ENCODE measurements around the gene CLBA1.
"Not testable (repeated sequence)": the region's sequence is repeated elsewhere in the genome, so short reads cannot be mapped to it uniquely, and the experiment has no call there.

The CLBA1 gene

DNA sequence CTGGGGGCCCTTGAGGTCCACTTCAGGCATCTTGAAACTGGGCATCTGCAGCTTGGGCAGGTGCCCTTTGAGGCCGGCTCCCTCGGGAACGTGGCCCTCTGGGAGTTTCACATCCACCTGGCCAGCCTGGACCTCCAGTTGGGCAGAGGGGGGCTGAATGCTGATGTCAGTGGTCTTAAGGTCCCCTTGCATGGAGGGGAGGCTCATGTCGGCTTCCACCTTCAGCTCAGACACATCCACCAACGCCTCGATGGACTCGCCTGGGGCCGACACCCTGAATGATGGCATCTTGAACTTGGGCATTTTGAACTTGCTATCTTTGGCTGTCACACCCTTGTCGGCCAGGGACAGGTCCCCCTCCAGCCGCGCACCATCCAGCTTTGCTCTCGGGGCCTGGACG is 38.4 kb upstream of the CLBA1 start:
- intact Hi-C loops (cut with DNase I), result not testable (repeated sequence)
- peak in 3 of 10 donors; percentile 8 to 40 (median 30) for DNase-seq

DNA sequence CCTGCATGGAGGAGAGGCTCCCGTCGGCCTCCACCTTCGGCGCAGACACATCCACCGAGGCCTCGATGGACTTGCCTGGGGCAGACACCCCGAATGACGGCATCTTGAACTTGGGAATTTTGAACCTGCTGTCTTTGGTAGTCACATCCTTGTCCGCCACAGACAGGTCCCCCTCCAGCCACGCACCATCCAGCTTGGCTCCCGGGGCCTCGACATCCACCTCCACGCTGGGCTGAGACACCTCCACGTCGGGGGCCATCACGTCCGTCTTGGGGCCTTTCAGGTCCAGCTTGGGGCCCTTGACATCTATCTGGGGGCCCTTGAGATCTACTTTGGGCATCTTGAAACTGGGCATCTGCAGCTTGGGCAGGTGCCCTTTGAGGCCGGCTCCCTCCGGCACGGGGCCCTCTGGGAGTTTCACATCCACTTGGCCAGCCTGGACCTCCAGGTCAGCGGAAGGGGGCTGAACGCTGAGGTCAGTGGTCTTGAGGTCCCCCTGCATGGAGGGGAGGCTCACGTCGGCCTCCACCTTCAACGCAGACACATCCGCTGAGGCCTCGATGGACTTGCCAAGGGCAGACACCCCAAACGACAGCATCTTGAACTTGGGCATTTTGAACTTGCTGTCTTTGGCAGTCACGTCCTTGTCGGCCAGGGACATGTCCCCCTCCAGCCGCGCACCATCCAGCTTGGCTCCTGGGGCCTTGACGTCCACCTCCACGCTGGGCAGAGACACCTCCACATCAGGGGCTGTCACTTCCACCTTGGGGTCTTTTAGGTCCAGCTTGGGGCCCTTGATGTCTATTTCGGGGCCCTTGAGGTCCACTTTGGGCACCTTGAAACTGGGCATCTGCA is 37.5 kb upstream of the CLBA1 start:
- DNase-seq, result peak in 4 of 10 donors; percentile 11 to 73 (median 66)
- intact Hi-C loops (cut with DNase I), result not testable (repeated sequence)

DNA sequence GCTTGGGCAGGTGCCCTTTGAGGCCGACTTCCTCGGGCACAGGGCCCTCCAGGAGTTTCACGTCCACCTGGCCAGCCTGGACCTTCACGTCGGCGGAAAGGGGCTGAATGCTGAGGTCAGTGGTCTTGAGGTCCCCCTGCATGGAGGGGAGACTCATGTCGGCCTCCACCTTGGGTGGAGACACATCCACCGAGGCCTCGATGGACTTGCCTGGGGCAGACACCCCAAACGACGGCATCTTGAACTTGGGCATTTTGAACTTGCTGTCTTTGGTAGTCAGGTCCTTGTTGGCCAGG is 36.9 kb upstream of the CLBA1 start:
- peak in 2 of 10 donors; percentile 11 to 32 for DNase-seq
- intact Hi-C loops (cut with DNase I), result no loop called here

DNA sequence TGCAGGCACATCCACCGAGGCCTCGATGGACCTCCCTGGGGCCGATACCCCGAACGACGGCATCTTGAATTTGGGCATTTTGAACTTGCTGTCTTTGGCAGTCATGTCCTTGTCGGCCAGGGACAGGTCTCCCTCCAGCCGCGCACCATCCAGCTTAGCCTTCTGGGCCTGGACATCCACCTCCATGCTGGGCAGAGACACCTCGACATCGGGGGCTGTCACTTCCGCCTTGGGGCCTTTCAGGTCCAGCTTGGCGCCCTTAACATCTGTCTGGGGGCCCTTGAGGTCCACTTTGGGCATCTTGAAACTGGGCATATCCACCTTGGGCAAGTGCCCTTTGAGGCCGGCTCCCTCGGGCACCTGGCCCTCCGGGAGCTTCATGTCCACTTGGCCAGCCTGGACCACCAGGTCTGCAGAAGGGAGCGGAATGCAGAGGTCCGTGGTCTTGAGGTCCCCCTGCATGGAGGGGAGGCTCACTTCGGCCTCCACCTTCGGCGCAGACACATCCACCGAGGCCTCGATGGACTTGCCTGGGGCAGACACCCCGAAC is 36.1 kb upstream of the CLBA1 start:
- peak in 4 of 10 donors; percentile 12 to 77 (median 56) for DNase-seq
- intact Hi-C loops (cut with DNase I), result not testable (repeated sequence)

DNA sequence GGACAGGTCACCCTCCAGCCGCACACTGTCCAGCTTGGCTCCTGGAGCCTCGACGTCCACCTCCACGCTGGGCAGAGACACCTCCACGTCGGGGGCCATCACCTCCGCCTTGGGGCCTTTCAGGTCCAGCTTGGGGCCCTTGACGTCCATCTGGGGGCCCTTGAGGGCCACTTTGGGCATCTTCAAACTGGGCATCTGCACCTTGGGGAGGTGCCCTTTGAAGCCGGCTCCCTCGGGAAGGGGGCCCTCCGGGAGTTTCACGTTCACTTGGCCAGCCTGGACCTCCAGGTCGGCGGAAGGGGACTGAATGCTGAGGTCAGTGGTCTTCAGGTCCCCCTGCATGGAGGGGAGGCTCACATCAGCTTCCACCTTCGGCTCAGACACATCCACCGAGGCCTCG is 35.6 kb upstream of the CLBA1 start:
- peak in 1 of 10 donors; percentile 58 for DNase-seq
- intact Hi-C loops (cut with DNase I), result no loop called here

DNA sequence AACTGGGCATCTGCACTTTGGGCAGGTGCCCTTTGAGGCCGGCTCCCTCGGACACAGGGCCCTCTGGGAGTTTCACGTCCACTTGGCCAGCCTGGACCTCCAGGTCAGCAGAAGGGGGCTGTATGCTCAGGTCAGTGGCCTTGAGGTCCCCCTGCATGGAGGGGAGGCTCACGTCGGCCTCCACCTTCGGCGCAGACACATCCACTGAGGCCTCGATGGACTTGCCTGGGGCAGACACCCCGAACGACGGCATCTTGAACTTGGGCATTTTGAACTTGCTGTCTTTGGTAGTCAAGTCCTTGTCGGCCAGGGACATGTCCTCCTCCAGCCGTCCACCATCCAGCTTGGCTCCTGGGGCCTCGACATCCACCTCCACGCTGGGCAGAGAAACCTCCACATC is 34.9 kb upstream of the CLBA1 start:
- intact Hi-C loops (cut with DNase I), result not testable (repeated sequence)
- peak in 2 of 10 donors; percentile 2 to 63 for DNase-seq

DNA sequence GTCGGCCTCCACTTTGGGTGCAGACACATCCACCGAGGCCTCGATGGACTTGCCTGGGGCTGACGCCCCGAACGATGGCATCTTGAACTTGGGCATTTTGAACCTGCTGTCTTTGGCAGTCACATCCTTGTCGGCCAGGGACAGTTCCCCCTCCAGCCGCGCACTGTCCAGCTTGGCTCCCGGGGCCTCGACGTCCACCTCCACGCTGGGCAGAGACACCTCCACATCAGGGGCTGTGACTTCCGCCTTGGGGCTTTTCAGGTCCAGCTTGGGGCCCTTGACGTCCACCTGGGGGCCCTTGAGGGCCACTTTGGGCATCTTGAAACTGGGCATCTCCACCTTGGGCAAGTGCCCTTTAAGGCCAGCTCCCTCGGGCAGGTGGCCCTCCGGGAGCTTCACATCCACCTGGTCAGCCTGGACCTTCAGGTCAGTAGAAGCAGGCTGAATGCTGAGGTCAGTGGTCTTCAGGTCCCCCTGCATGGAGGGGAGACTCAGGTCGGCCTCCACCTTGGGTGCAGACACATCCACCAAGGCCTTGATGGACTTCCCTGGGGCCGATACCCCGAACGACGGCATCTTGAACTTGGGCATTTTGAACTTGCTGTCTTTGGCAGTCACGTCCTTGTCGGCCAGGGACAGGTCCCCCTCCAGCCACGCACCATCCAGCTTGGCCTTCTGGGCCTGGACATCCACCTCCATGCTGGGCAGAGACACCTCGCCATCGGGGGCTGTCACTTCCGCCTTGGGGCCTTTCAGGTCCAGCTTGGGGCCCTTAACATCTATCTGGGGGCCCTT is 33.5 kb upstream of the CLBA1 start:
- intact Hi-C loops (cut with DNase I), result not testable (repeated sequence)
- peak in 4 of 10 donors; percentile 13 to 80 (median 70) for DNase-seq

DNA sequence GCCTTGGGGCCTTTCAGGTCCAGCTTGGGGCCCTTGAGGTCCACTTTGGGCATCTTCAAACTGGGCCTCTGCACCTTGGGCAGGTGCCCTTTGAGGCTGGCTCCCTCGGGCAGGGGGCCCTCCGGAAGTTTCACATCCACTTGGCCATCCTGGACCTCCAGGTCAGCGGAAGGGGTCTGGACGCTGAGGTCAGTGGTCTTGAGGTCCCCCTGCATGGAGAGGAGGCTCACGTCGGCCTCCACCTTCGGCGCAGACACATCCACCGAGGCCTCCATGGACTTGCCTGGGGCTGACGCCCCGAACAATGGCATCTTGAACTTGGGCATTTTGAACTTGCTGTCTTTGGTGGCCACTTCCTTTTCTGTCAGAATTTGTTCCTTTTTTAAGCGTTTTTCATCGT is 32.5 kb upstream of the CLBA1 start:
- peak in 3 of 10 donors; percentile 19 to 67 (median 55) for DNase-seq
- intact Hi-C loops (cut with DNase I), result no loop called here

DNA sequence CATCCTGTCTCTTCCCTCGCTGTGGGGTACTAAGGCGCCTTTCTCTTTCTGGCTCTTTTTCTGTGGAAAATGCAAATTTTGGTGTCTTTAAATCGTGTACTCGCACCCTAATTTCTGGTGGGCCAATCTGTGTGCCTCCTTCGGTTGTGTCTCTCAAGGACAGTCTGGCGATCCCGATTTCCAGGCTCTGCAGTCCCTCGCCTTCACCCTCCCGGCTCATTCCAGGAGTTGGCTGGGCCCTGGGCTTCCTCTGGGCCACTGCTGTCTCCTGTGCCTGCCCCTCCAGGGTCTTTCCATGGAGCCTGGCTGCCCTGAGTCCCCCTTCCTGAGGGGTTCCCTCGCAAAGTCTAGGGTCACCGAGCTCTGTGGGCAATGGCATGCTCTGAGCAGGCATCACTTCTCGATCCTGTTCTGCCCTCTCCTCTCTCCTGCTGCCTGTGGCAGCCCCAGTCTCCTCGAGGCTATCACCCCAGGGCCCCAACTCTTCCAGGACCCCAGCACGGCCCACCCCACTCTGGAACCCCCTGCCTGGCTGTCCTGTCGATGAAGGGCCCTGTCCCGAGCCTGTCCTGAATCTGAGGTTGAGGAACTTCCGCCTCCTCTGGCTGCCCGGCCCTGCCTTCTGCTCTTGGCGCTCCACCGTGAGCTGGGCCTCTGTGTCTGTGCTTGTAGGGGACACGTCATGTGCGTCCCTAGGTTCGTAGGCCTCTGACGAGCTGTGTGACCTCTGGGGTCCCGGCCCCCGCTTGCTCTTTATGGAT is 31.5 kb upstream of the CLBA1 start:
- intact Hi-C loops (cut with DNase I), result no loop called here
- peak in 4 of 10 donors; percentile 13 to 77 (median 60) for DNase-seq

DNA sequence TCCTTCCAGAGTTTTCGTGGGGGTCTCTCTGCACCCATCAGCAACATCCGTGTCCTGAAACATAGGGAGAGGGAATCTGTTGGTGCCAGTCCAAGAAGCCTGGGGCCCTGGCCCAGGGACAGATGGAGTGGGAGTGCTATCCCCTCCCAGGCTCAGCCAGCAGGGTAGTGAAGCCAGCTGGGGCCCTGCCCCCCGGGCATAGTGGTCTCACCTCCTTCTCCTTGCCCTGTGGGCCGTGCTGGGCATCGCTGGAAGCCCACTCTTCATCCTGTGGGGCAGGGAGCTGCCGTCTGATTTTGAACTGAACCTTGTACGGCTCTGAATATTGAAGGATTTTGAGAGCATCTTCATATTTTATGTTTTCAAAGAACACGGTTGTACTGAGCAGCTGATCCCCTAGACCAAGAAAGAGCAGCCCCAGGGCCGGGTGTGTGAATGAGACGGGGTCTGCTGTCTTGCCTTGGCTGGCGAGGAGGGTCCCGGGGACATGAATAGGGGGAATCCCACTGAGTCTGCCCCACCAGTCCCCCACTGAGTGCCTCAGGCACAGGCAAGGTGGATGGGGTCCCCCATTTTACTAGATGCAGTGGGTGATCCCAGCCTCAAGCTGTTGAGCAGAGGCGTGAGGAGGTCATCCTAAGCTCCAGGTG is 30.7 kb upstream of the CLBA1 start:
- peak in 3 of 10 donors; percentile 5 to 72 (median 50) for DNase-seq
- intact Hi-C loops (cut with DNase I), result no loop called here

DNA sequence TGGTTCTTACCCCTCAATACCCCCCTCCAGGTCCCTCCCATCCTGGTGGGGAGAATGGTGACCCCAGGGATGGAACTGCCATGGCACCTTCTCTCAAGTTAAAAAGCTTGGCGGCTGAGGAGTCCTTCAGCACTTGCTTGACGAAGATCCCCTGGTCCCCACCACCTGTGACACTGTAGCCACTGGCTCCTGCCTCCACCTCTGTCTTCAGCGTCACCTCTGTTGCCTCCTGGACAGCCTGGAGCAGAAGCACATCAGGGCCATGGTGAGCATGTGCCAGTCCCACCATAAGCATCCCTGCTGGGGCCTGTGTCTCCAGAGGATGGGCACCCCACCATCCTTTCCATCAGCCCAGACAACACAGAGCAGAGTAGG is 30.2 kb upstream of the CLBA1 start:
- peak in 2 of 10 donors; percentile 2 to 26 for DNase-seq
- intact Hi-C loops (cut with DNase I), result no loop called here

DNA sequence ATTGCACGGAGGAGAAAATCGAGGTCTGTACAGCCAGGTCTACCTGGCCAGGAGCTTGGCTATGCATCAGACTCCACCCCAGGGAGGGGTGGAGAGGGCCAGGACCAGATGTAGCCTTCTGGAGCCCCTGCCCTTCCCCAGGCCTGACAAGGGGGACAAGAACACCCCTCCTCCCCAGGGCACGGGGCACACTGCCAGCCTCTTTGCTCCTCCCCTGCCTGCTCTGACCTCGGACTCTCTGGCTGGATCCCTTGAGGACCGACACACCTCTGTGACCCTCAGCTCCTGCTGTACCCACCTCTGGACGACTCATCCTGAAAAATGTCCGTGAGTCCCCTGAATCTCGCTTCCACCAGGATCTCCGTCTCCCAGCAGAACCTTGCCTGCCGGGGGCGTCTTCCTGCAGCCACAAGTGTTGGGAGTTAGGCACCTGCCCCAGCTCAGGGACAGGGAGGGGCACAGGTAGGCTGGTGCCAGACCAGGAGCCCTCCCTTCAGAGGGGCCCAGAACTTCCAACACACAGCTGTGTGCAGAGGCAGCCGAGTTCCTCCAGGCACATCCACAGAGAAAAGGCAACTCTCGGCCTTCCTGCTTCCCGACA is 29.2 kb upstream of the CLBA1 start:
- intact Hi-C loops (cut with DNase I), result no loop called here
- peak in 3 of 10 donors; percentile 17 to 47 (median 42) for DNase-seq

DNA sequence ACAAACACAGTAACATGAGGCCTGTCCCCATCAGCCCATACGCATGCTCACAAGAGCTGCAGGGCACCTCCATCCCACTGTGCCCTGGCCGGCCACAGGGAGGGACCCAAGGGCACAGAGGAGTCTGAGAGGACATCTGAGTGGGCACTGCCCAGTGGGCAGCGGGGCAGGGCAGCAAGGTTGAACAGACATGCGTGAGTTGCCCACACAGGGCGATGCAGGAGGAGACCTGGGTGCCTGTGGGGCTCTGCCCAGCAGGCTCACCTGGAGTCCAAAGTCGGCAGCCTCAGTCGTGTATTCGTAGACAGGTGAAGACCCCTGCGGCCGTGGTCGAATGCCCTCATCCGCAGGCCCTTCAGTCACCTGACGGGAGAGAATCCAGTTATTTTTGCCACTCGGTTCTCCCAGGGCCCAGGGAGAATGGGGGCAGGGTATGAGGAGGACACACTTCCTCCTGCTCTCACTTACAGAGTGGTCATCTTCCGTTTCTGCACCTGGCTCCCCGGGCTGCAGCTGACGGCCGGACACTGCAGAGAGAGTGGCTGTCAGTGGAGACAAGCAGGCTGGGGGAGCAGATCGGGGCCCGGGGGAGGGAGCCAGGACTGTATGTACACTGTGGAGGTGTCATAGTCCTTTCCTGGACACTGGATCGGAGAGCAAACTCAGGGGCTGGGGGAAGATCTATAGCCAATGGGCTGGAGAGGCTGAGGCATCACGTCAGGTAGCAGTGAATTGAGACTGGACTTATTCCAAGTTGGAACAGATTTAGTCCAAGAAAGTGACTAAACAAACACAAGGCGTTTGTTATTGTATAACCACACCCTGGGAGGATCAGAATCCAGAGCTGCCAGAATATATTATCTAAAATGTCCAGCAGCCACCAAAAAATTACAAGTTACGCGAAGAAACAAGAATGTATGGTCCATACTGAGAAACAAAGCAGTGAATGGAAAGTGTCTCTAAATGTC is 28.2 kb upstream of the CLBA1 start:
- peak in 4 of 10 donors; percentile 18 to 73 (median 50) for DNase-seq
- intact Hi-C loops (cut with DNase I), result no loop called here

DNA sequence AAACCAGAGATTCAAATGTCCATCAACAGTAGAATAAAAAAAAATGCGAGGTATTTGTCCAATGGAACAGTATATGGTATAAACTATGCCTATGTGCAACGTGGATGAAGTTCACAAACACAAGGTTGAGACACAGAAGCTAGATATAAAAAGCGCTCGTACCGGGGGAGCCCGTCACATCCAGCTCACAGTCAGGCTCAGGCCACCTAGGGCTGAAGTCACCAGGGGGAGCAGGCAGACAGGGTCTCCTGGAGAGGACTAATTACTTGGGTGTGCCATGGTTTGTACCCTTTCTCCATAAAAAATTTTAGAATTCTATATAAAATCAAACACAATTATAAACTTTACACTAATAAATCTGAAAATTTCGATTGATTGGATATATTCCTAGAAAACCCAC is 21.0 kb upstream of the CLBA1 start:
- intact Hi-C loops (cut with DNase I), result no loop called here
- peak in 1 of 10 donors; percentile 62 for DNase-seq

DNA sequence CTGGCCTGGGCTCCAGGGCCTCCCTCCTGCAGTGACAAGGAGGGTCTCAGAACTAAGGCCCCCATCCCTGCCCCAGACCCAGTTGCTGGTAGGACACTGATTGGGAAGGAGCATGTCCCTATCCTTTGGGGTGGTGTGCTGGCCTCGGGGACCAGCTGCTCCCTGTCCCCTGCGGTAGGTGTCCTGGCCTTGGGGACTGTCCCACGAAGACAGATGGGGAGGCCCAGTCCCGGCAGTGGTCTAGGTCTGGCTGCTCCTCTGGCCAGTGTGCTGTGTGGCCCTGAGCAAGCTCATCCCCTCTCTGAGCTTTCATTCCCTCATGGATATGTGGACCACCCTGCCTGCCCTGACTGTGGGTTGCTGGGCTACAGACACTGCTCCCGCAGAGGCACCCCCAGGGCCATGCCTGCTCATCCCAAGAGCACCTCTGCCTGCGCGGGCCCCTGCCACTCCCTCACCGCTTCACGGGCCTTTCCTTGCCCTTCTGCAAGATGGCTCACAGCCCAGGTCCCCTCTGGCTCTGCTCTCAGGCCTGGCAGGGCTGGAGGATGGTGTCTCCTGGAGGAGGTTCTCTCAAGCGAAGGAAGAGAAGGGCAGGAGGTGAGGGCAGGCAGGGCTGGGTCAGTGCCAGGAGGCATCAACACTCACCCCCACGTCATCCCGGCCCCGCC is 19.9 kb upstream of the CLBA1 start:
- intact Hi-C loops (cut with DNase I), result no loop called here
- peak in 3 of 10 donors; percentile 67 to 83 (median 80) for DNase-seq

DNA sequence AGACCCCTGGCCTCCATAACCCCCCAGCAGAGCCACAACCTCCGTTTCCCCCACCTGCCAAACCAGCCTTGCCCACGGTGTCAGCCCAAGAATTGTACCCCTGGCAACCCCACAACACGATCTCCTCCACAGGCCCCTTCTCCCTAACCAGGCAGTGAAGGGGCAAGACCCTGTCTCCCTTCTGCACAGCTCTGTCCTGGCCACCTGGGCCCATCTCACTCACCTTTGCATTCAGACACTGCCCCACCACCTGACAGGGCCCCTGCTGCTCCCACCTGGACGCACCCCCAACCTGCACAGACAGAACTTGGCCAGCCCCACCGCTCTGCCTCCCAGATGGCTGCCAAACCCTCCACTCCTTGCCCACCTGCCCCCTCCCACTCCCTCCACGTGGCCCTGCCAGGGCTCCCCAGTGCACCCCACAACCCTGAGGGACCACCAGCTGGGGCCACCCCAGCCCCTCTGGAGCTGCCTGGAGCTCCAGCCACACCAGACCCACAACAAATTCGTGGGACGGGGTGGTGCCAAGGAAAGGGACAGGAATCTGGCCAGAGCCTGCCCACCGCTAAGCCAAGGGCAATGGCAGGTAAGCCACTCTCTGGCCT is 19.2 kb upstream of the CLBA1 start:
- DNase-seq, result peak in 4 of 10 donors; percentile 4 to 73 (median 52)
- intact Hi-C loops (cut with DNase I), result no loop called here

DNA sequence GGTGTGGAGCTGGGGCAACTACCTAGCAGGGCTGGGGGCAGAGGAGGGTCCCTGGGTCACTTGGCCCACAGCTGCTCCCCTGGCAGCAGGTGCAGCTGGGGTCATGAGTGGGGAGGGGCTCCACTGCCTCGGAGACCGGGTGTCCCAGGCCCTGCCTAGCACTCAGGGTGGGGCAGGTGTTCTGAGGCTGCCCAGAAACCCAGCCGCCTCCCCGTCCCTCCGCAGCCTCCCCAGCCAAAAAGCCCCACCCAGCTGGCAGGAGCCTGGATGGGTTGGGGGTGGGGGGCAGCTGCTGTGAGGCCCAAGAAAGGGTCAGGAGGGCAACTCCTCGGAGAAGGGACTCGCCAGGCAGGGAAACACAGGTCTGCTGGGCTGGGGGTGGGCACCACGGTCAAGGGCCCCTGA is 18.6 kb upstream of the CLBA1 start:
- peak in 4 of 10 donors; percentile 2 to 72 (median 60) for DNase-seq
- intact Hi-C loops (cut with DNase I), result no loop called here

All from posterior cingulate gyrus (tissue), 11 donors.